HUES48 (cell line): ENCODE data around the gene CCDC167.

Experiments used
- H3K27ac ChIP-seq: one replicate; pipeline ENCODE4 v1.7.0; 2013; ENCODE audit warnings: low read depth, low read length, inconsistent platforms
- H3K27me3 ChIP-seq: 2 replicates; pipeline ENCODE4 v1.6.1; 2013; ENCODE audit warnings: mild to moderate bottlenecking, low read length; ENCODE audit not compliant: control insufficient read depth, insufficient read depth
- H3K36me3 ChIP-seq: 2 replicates; pipeline ENCODE4 v1.6.1; 2013; ENCODE audit warnings: low read length; ENCODE audit not compliant: control insufficient read depth, insufficient read depth
- H3K4me1 ChIP-seq: 2 replicates; pipeline ENCODE4 v1.6.1; 2013; ENCODE audit warnings: mild to moderate bottlenecking, low read length; ENCODE audit not compliant: control insufficient read depth, insufficient read depth
- H3K4me3 ChIP-seq: 2 replicates; pipeline ENCODE4 v1.5.1; 2013; ENCODE audit warnings: mild to moderate bottlenecking, low read depth, low read length
- H3K9ac ChIP-seq: 2 replicates; pipeline ENCODE4 v1.6.1; 2013; ENCODE audit warnings: mild to moderate bottlenecking, low read depth, low read length, moderate library complexity
- H3K9me3 ChIP-seq: 2 replicates; pipeline ENCODE4 v1.6.1; 2013; ENCODE audit warnings: low read length; ENCODE audit not compliant: control insufficient read depth, insufficient read depth

The CCDC167 gene

GRCh38 chr6:37496951-37497885, 2.5 kb downstream of the CCDC167 start:
- H3K4me3 ChIP-seq, result no peak overlapping the region
- H3K27ac ChIP-seq, result no peak overlapping the region
- no peaks in the 10 kb centered on the region for H3K36me3 ChIP-seq
- no peak overlapping the region for H3K9ac ChIP-seq
- peaks cover 19% of the 10 kb centered on the region for H3K4me1 ChIP-seq
- H3K27me3 ChIP-seq, result peaks cover 5% of the 10 kb centered on the region; the same call in 1 of the 2 replicates
- no peaks in the 10 kb centered on the region for H3K9me3 ChIP-seq

- Histone ChIP-seq H3K9ac (no peak overlapping the region), H3K4me3 (no peak overlapping the region), H3K36me3 (no peaks in the 10 kb centered on the region), H3K9me3 (no peaks in the 10 kb centered on the region), H3K27me3 (no peaks in the 10 kb centered on the region), H3K27ac (no peak overlapping the region), H3K4me1 (peaks cover 24% of the 10 kb centered on the region)
These were observed 4.3 kb downstream of the CCDC167 start for GRCh38 chr6:37495244-37495934.

GRCh38 chr6:37493661-37493995, 6.1 kb downstream of the CCDC167 start:
- H3K27ac ChIP-seq, result no peak overlapping the region
- H3K9me3 ChIP-seq, result no peaks in the 10 kb centered on the region
- no peaks in the 10 kb centered on the region for H3K27me3 ChIP-seq
- H3K9ac ChIP-seq, result no peak overlapping the region
- H3K4me3 ChIP-seq, result no peak overlapping the region
- H3K36me3 ChIP-seq, result no peaks in the 10 kb centered on the region
- H3K4me1 ChIP-seq, result peaks cover 20% of the 10 kb centered on the region

GRCh38 chr6:37492991-37493660, 6.6 kb downstream of the CCDC167 start:
- H3K9ac ChIP-seq, result no peak overlapping the region

GRCh38 chr6:37492236-37492972, 7.3 kb downstream of the CCDC167 start:
- H3K9me3 ChIP-seq, result no peaks in the 10 kb centered on the region
- no peaks in the 10 kb centered on the region for H3K27me3 ChIP-seq
- H3K4me3 ChIP-seq, result no peak overlapping the region
- no peak overlapping the region for H3K9ac ChIP-seq
- H3K27ac ChIP-seq, result peak overlapping the region; percentile 62
- H3K36me3 ChIP-seq, result no peaks in the 10 kb centered on the region
- peaks cover 20% of the 10 kb centered on the region for H3K4me1 ChIP-seq

More at GRCh38 chr6:37492991-37493660, 6.6 kb downstream of the CCDC167 start:
- H3K4me3 ChIP-seq, result no peak overlapping the region
- H3K27ac ChIP-seq, result peak overlapping the region; percentile 62
- no peaks in the 10 kb centered on the region for H3K36me3 ChIP-seq
- no peaks in the 10 kb centered on the region for H3K9me3 ChIP-seq
- no peaks in the 10 kb centered on the region for H3K27me3 ChIP-seq
- H3K4me1 ChIP-seq, result peaks cover 20% of the 10 kb centered on the region

- H3K4me1 ChIP-seq, result peaks cover 20% of the 10 kb centered on the region
- peak overlapping the region; percentile 62 for H3K27ac ChIP-seq
- H3K9ac ChIP-seq, result no peak overlapping the region
These were observed 7.9 kb downstream of the CCDC167 start for GRCh38 chr6:37491830-37492208.

GRCh38 chr6:37491171-37491829, 8.4 kb downstream of the CCDC167 start:
- Histone ChIP-seq H3K27ac (no peak overlapping the region), H3K9ac (no peak overlapping the region), H3K4me1 (peaks cover 20% of the 10 kb centered on the region), H3K4me3 (no peak overlapping the region), H3K9me3 (no peaks in the 10 kb centered on the region), H3K36me3 (no peaks in the 10 kb centered on the region), H3K27me3 (no peaks in the 10 kb centered on the region)

More at GRCh38 chr6:37491830-37492208, 7.9 kb downstream of the CCDC167 start:
- no peaks in the 10 kb centered on the region for H3K9me3 ChIP-seq
- no peaks in the 10 kb centered on the region for H3K27me3 ChIP-seq
- H3K4me3 ChIP-seq, result no peak overlapping the region
- no peaks in the 10 kb centered on the region for H3K36me3 ChIP-seq

GRCh38 chr6:37490536-37491170, 9.0 kb downstream of the CCDC167 start:
- H3K9me3 ChIP-seq, result no peaks in the 10 kb centered on the region
- H3K4me3 ChIP-seq, result no peak overlapping the region
- no peaks in the 10 kb centered on the region for H3K27me3 ChIP-seq
- no peak overlapping the region for H3K27ac ChIP-seq
- H3K36me3 ChIP-seq, result no peaks in the 10 kb centered on the region
- peaks cover 20% of the 10 kb centered on the region for H3K4me1 ChIP-seq
- H3K9ac ChIP-seq, result no peak overlapping the region

GRCh38 chr6:37489697-37490336, 9.9 kb downstream of the CCDC167 start:
- Histone ChIP-seq H3K36me3 (no peaks in the 10 kb centered on the region), H3K27me3 (no peaks in the 10 kb centered on the region), H3K9ac (no peak overlapping the region), H3K9me3 (no peaks in the 10 kb centered on the region), H3K4me1 (peaks cover 20% of the 10 kb centered on the region), H3K27ac (no peak overlapping the region), H3K4me3 (no peak overlapping the region)
